Uterus (tissue), 4 donors: ENCODE data around the gene PGGHG. TPM values are rescaled to one million over a fixed set of nuclear protein-coding genes. Genes with fewer than 3 reads are reported as not detected.

Source experiments
- DNase-seq, 2 donors: peaks; one replicate each; pipeline ENCODE4 v3.0.0-alpha.2; 2019 to 2020
- H3K27ac ChIP-seq, 2 donors: fragments of 200-600 bp; sonication (generic); 1 replicate in 1 of 2; 2 replicates in 1 of 2; pipeline ENCODE4 v1.5.1; 2016 to 2018
- H3K27me3 ChIP-seq, 2 donors: fragments of 200-600 bp; sonication (generic); one replicate each; pipeline ENCODE4 v1.5.1; 2018 to 2019; ENCODE audit warnings: control low read depth in 1 of 2
- H3K36me3 ChIP-seq, 2 donors: fragments of 200-600 bp; sonication (generic); one replicate each; pipeline ENCODE4 v1.5.1; 2019; ENCODE audit warnings: control low read depth in 1 of 2
- H3K4me1 ChIP-seq, 2 donors: fragments of 200-600 bp; sonication (generic); one replicate each; pipeline ENCODE4 v1.5.1; 2018 to 2019; ENCODE audit warnings: control low read depth in 1 of 2
- H3K4me3 ChIP-seq, 2 donors: fragments of 200-600 bp; sonication (generic); 1 replicate in 1 of 2; 2 replicates in 1 of 2; pipeline ENCODE4 v1.5.1; 2018 to 2019; ENCODE audit warnings: mild to moderate bottlenecking in 1 of 2
- H3K9me3 ChIP-seq, 2 donors: fragments of 200-600 bp; sonication (generic); one replicate each; pipeline ENCODE4 v1.5.1; 2019; ENCODE audit warnings: control low read depth in 1 of 2
- POLR2A ChIP-seq, 2 donors: fragments of 450-650 bp; IDR thresholded peaks; one replicate each; pipeline ENCODE4 v1.6.1; 2016; ENCODE audit warnings: antibody characterized with exemption in 2 of 2, mild to moderate bottlenecking in 1 of 2, moderate library complexity in 1 of 2
- intact Hi-C: fragments of 100-400 bp; cut with DNase I; formaldehyde crosslinking; loops from one replicate; pipeline ENCODE4 v1.15.1; 2023; ENCODE audit warnings: low total_unique reads
- total RNA-seq, 4 donors: library from RNA; depleted of rRNA in 3 of 4; stranded (reverse); fragments of >200 nt in 3 of 4; gene quantifications; one replicate each; pipeline versions ENCODE4 v1.1.0 to v1.2.4, GENCODE V29; 2014 to 2023
- TF ChIP-seq, protein P1 (sequence below), 4 experiments: fragments of 200-600 bp in 2 of 4; fragments of 450-650 bp in 2 of 4; sonication (generic) in 2 of 4; IDR thresholded peaks; one replicate each; pipeline ENCODE4 v1.5.1; 2016 to 2019; ENCODE audit warnings: antibody characterized with exemption in 4 of 4, mild to moderate bottlenecking in 2 of 4, moderate library complexity in 1 of 4
- donor health status: DM: yes; HTN: yes; CAD: no.

Gene PGGHG
- total RNA-seq, 4 donors from 2014 or later: 7.9 to 29.1 (median 14.2) TPM

DNA sequence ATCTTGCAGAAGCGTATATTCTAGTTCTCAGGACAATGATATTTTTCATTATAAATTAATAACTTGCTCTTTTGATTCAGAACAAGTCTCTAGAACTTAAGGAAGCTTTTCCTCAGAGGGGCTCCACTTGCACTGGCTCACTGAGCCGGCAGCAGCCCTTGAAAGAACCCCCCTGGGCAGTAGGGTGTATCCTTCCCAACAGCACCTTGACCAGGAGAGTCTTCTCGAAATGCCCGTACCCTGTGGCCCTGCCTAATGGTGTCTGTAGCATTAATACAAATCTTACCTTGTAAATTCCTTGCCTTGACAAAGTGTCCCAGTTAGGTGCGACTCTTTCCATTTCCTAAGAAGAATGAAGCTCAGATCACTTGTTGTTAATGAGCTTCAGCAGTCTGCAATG lies 38.7 kb upstream of the PGGHG start:
- no peak overlapping the region for H3K4me3 ChIP-seq
- intact Hi-C loops: no loop called here
- no peaks in the 10 kb centered on the region for H3K36me3 ChIP-seq
- H3K4me1 ChIP-seq: no peaks in the 10 kb centered on the region
- TF ChIP-seq POLR2A (IDR thresholded peaks at IDR 0.05): no peak
- TF ChIP-seq, protein P1, sequence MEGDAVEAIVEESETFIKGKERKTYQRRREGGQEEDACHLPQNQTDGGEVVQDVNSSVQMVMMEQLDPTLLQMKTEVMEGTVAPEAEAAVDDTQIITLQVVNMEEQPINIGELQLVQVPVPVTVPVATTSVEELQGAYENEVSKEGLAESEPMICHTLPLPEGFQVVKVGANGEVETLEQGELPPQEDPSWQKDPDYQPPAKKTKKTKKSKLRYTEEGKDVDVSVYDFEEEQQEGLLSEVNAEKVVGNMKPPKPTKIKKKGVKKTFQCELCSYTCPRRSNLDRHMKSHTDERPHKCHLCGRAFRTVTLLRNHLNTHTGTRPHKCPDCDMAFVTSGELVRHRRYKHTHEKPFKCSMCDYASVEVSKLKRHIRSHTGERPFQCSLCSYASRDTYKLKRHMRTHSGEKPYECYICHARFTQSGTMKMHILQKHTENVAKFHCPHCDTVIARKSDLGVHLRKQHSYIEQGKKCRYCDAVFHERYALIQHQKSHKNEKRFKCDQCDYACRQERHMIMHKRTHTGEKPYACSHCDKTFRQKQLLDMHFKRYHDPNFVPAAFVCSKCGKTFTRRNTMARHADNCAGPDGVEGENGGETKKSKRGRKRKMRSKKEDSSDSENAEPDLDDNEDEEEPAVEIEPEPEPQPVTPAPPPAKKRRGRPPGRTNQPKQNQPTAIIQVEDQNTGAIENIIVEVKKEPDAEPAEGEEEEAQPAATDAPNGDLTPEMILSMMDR (IDR thresholded peaks at IDR 0.05): no peak
- no peaks in the 10 kb centered on the region for H3K27me3 ChIP-seq
- no peak for DNase-seq
- H3K27ac ChIP-seq: no peak overlapping the region
- no peaks in the 10 kb centered on the region for H3K9me3 ChIP-seq

DNA sequence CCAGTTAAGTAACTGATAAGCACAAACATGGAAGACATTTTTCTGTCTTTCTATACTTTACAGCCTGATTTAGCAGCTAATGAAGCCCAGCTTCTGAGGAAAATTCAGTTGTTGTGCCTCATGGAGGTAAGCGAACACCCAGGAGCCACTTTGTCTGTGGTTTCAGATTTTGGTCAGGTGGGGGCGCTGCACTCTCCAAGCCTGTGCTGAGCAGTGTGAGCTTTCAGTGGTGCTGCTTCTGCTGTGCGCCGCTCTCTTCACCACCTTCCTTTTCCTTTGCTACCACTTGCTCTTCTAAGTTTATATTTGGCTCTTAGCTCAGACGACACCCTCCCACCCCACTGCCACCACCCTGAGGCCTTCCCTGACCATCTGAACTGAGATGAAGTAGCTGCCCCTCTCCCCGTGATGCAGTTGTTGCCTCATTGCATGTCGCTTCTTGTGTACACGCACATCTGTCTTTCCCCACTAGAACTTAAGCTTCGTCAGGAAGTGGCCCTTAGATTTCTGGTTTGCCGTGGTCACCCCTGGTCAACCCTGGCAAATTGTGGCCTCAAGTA lies 38.1 kb upstream of the PGGHG start:
- intact Hi-C loops: no loop called here
- DNase-seq: peak in 1 of 2 donors; percentile 46
- no peak for TF ChIP-seq POLR2A (IDR thresholded peaks at IDR 0.05)
- TF ChIP-seq, protein P1 (IDR thresholded peaks at IDR 0.05): peak; percentile 39 to 49 (median 42)
- H3K4me3 ChIP-seq: no peak overlapping the region
- H3K27me3 ChIP-seq: no peaks in the 10 kb centered on the region
- no peaks in the 10 kb centered on the region for H3K36me3 ChIP-seq
- no peaks in the 10 kb centered on the region for H3K4me1 ChIP-seq
- H3K9me3 ChIP-seq: no peaks in the 10 kb centered on the region
- H3K27ac ChIP-seq: no peak overlapping the region

DNA sequence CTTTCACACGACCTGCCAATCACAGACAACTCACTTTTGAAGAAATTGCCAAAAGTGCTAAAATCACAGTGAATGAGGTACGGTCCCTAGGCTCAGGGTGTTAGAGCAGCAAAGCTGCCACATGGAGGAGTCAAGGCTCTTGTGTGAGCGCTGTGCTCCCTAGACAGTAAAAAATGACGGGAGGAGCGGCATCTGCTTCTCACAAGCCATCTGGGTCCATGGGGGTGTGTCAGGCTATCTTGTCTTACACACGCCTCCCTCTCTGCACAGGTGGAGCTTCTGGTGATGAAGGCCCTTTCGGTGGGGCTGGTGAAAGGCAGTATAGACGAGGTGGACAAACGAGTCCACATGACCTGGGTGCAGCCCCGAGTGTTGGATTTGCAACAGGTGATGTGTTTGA lies 37.4 kb upstream of the PGGHG start:
- no peak for DNase-seq
- intact Hi-C loops: no loop called here
- TF ChIP-seq POLR2A (IDR thresholded peaks at IDR 0.05): no peak
- TF ChIP-seq, protein P1 (IDR thresholded peaks at IDR 0.05): no peak
- Histone ChIP-seq H3K36me3 (no peaks in the 10 kb centered on the region), H3K9me3 (no peaks in the 10 kb centered on the region), H3K27ac (no peak overlapping the region), H3K27me3 (no peaks in the 10 kb centered on the region), H3K4me1 (no peaks in the 10 kb centered on the region), H3K4me3 (no peak overlapping the region)

DNA sequence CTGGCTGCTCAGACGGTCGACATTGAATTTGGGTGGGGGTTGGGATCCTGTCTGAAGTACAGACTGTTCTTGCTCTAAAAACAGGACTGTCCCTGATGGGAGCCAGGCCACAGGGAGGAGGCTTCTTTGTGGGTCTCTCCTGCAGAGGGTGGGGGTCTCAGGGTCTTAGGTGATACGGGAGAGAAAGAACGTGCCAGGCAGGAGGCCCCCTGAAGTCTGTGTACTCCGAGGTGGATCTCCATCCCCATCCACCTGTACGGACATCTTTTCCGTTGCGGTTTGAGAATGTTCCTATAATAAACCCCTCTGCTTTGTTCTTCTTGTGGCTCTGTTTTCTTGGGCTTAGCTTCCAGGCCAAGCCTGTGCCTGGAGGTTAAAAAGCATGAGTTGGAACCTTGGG lies 36.3 kb upstream of the PGGHG start:
- no peak for DNase-seq
- Histone ChIP-seq H3K27ac (no peak overlapping the region), H3K4me3 (no peak overlapping the region), H3K27me3 (no peaks in the 10 kb centered on the region), H3K4me1 (no peaks in the 10 kb centered on the region), H3K36me3 (no peaks in the 10 kb centered on the region), H3K9me3 (no peaks in the 10 kb centered on the region)
- TF ChIP-seq POLR2A (IDR thresholded peaks at IDR 0.05): no peak
- TF ChIP-seq, protein P1 (IDR thresholded peaks at IDR 0.05): no peak
- intact Hi-C loops: no loop called here

DNA sequence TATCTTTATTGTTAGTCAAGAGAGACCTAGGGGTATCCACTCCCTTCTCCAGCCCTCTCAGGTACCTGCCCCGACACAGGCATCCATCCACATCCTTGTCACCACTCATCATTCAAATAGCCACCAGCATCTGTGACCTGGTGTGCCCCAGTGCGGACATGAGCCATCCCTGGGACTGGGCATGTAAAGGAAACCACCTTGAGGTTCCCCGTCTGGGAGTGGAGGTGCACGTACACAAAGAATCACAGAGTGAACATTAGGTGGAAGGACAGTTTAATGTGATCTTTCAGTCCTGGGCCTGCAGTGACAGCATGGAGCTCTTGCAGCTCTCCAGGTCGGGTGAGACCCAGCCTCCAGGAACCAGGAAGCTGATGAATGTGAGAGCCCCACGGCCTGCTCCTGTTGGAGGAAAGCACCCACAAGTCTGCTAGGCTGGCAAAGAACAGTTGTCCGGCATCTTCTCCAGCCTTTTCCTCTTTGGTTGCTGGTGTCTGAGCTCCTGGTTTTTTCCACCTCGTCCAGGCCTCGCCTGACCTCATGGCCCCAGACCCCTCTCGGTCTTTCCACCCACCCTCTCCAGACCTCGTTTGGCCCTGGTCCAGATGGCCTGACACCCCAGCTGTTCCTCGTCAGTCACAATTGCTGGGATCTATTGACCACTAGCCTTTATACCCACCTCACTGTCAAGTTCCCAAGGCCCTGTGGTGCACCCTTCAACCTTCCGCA lies 35.6 kb upstream of the PGGHG start:
- H3K36me3 ChIP-seq: no peaks in the 10 kb centered on the region
- H3K4me1 ChIP-seq: no peaks in the 10 kb centered on the region
- no peak for DNase-seq
- no peak for TF ChIP-seq POLR2A (IDR thresholded peaks at IDR 0.05)
- TF ChIP-seq, protein P1 (IDR thresholded peaks at IDR 0.05): no peak
- intact Hi-C loops: no loop called here
- no peak overlapping the region for H3K4me3 ChIP-seq
- no peak overlapping the region for H3K27ac ChIP-seq
- H3K27me3 ChIP-seq: no peaks in the 10 kb centered on the region
- no peaks in the 10 kb centered on the region for H3K9me3 ChIP-seq
